GM12873 (cell line): ENCODE measurements around the gene SLC47A1.

ENCODE experiments used
- TF ChIP-seq, protein P1 (sequence below): IDR thresholded peaks from 2 replicates; pipeline ENCODE4 v1.5.1; 2012; ENCODE audit warnings: low read depth, mild to moderate bottlenecking, moderate library complexity, low read length, control low read depth; ENCODE audit not compliant: insufficient read depth; ENCODE audit errors: missing control alignments

Gene SLC47A1

DNA sequence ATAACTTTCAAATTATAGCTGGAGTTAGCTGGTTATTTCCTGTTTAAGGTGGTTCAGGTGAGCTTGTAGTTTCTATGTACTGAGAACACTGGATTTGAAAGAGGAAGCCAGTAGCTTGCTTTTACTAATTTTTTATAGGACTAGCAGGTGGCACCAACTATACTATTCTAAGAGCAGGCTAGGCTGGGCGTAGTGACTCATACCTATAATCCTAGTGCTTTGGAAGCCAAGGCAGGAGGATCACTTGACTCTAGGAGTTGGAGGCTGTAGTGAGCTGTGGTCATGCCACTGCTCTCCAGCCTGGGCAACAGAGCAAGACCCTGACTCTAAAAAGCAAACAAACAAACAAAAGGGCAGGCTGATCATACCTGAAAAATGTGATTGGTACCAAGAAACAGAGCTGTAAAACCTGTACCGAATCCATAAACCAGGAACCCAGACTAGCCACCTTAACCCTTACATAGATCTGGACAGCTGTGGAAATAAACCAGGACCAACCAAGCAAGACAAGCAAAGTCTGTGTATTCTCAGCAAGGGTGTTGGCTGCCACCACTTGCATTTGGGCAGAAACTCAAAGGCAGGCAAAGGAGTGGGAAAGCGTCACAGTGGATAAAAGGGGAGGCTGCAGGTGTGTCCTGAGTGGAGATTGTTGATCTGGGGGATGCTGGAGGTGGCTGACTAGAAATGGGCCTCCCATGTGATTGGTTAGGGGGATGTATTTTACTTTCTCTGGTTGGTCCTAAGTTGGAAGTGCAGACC, 36.3 kb downstream of the SLC47A1 start:
- TF ChIP-seq, protein P1, sequence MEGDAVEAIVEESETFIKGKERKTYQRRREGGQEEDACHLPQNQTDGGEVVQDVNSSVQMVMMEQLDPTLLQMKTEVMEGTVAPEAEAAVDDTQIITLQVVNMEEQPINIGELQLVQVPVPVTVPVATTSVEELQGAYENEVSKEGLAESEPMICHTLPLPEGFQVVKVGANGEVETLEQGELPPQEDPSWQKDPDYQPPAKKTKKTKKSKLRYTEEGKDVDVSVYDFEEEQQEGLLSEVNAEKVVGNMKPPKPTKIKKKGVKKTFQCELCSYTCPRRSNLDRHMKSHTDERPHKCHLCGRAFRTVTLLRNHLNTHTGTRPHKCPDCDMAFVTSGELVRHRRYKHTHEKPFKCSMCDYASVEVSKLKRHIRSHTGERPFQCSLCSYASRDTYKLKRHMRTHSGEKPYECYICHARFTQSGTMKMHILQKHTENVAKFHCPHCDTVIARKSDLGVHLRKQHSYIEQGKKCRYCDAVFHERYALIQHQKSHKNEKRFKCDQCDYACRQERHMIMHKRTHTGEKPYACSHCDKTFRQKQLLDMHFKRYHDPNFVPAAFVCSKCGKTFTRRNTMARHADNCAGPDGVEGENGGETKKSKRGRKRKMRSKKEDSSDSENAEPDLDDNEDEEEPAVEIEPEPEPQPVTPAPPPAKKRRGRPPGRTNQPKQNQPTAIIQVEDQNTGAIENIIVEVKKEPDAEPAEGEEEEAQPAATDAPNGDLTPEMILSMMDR: no peak

- TF ChIP-seq, protein P1: no peak
Measured at GRCh38 chr17:19570544-19571062, 36.9 kb downstream of the SLC47A1 start.

- TF ChIP-seq, protein P1: no peak
Measured at GRCh38 chr17:19573075-19573474, 39.4 kb downstream of the SLC47A1 start.

DNA sequence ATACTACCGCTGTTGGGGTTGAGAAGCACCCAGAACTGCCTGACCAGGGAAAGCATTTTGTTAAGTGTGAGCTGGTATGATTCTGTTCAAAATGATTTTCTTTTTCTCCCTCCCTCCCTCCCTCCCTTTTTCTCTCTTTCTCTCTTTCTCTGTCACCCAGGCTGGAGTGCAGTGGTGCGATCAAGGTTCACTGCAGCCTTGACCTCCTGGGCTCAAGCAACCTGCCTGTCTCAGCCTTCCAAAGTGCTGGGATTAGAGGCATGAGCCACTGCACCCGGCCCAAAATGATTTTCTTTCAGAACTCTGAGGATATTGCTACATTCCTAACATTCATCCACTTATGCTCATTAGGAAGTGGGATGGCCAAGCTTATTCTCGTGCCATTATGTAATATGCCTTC, 41.3 kb downstream of the SLC47A1 start:
- TF ChIP-seq, protein P1: no peak

GRCh38 chr17:19578545-19578944, 44.9 kb downstream of the SLC47A1 start:
- TF ChIP-seq, protein P1: no peak

- TF ChIP-seq, protein P1: no peak
Measured at GRCh38 chr17:19579192-19579761, 45.6 kb downstream of the SLC47A1 start.

- TF ChIP-seq, protein P1: no peak
Measured at GRCh38 chr17:19579867-19580565, 46.4 kb downstream of the SLC47A1 start.
